Effector memory CD8-positive, alpha-beta T cell (primary cell): Measurements from ENCODE around the gene MNAT1.
A peak's percentile ranks its signal among the peaks of the same experiment; 100 is the strongest.
"Not testable (repeated sequence)": the region's sequence is repeated elsewhere in the genome, so short reads cannot be mapped to it uniquely, and the experiment has no call there.

Experiments
- ATAC-seq: fragments of 150-1000 bp; cut with Tn5 transposase; replicated peaks from 2 replicates; pipeline ENCODE4 v1.10.0; 2021; ENCODE audit warnings: mild to moderate bottlenecking, moderate library complexity
- DNase-seq, 3 experiments: peaks; one replicate each; pipeline ENCODE4 v3.0.0; 2021
- H3K27ac Mint-ChIP-seq, 2 donors: one replicate each; pipeline ENCODE4 v1.8.0; 2022; ENCODE audit warnings: mild to moderate bottlenecking in 2 of 2, mixed read lengths in 2 of 2, moderate library complexity in 2 of 2
- H3K27me3 Mint-ChIP-seq, 2 donors: one replicate each; pipeline ENCODE4 v1.8.0; 2022; ENCODE audit warnings: mixed read lengths in 2 of 2
- H3K36me3 Mint-ChIP-seq: one replicate; pipeline ENCODE4 v1.8.0; 2022; ENCODE audit warnings: mild to moderate bottlenecking, moderate library complexity, mixed read lengths; ENCODE audit not compliant: insufficient read depth
- H3K4me1 Mint-ChIP-seq, 2 donors: one replicate each; pipeline ENCODE4 v1.8.0; 2022; ENCODE audit warnings: low read depth in 2 of 2, mixed read lengths in 2 of 2
- H3K4me3 Mint-ChIP-seq, 2 donors: one replicate each; pipeline ENCODE4 v1.8.0; 2022; ENCODE audit warnings: mild to moderate bottlenecking in 2 of 2, mixed read lengths in 2 of 2, moderate library complexity in 2 of 2
- H3K9me3 Mint-ChIP-seq, 2 donors: one replicate each; pipeline ENCODE4 v1.8.0; 2022; ENCODE audit warnings: mixed read lengths in 2 of 2

The MNAT1 gene

DNA sequence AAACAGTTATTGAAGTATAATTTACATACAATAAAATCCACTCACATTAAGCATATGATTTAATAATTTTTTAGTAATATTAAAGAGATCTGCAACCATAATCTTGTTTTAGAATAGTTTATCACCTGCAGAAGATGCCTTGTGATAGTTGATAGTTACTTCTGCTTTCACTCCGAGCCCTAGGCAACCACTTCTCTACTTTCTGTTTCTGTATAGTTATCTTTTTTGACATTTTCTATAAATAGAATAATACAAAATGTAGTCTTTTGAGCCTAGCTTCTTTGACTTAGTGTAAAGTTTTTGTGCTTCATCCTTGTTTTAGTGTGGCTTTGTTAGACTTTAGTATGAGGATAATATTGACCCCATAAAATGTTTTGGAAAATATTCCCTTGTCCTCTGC lies 111.0 kb downstream of the MNAT1 start:
- H3K27me3 Mint-ChIP-seq: no peaks in the 10 kb centered on the region
- ATAC-seq (no peak), DNase-seq (no peak)
- no peak overlapping the region for H3K27ac Mint-ChIP-seq
- H3K4me1 Mint-ChIP-seq: no peaks in the 10 kb centered on the region
- peaks cover 6% of the 10 kb centered on the region for H3K36me3 Mint-ChIP-seq
- H3K9me3 Mint-ChIP-seq: peaks cover 2 to 7% of the 10 kb centered on the region in 2 donors
- no peak overlapping the region for H3K4me3 Mint-ChIP-seq

DNA sequence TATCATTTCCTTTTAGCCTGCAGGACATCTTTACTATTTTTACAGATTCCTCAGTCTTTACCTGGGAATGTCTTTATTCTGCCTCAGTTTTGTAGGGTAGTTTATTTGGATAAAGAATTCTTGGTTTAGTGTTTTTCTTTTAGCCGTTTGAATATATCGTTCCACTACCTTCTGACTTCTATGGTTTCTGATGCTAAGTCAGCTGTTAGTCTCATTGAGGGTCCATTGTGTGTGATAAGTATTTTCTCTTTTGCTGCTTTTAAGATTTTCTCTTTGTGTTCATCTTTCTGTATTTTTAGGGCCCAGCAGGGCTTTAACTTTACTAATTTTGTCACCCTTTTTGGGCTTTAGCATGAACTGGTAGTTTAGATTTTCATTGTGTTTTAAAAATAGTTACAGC lies 113.5 kb downstream of the MNAT1 start:
- H3K36me3 Mint-ChIP-seq: peaks cover 6% of the 10 kb centered on the region
- no peak overlapping the region for H3K27ac Mint-ChIP-seq
- no peaks in the 10 kb centered on the region for H3K4me1 Mint-ChIP-seq
- no peaks in the 10 kb centered on the region for H3K27me3 Mint-ChIP-seq
- ATAC-seq (no peak), DNase-seq (no peak)
- H3K9me3 Mint-ChIP-seq: peaks cover 5 to 13% of the 10 kb centered on the region in 2 donors
- no peak overlapping the region for H3K4me3 Mint-ChIP-seq

DNA sequence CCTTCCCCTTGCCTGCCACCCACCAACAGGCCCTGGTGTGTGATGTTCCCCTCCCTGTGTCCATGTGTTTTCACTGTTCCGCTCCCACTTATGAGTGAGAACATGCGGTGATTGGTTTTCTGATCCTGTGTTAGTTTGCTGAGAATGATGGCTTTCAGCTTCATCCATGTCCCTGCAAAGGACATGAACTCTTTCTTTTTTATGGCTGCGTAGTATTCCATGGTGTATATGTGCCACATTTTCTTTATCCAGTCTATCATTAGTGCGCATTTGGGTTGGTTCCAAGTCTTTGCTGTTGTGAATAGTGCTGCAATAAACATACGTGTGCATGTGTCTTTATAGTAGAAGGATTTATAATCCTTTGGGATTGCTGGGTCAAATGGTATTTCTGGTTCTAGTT lies 117.1 kb downstream of the MNAT1 start:
- H3K27ac Mint-ChIP-seq, H3K4me3 Mint-ChIP-seq, H3K36me3 Mint-ChIP-seq, H3K27me3 Mint-ChIP-seq, ATAC-seq, DNase-seq, H3K4me1 Mint-ChIP-seq, H3K9me3 Mint-ChIP-seq: not testable (repeated sequence)

DNA sequence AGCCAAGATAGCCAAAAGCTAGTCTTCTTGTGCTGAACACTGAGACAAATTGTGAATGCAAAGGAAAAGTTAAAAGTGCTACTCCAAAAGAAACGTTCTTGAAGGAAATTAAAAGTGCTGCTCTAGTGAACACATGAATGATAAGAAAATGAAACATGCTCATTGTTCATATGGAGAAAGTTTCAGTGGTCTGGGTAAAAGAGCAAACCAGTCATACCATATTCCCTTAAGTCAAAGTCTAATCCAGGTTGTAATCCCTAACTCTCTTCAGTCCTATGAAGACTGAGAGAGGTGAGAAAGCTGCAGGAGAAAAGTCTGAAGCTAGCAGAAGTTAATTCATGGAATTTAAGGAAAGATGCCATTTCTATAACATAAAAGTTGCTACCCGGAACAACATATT lies 121.5 kb downstream of the MNAT1 start:
- Mint-ChIP-seq H3K27ac (peak overlapping the region in 1 of 2 donors; percentile 18), H3K4me1 (peaks cover 0 to 5% of the 10 kb centered on the region in 2 donors), H3K4me3 (no peak overlapping the region), H3K36me3 (no peaks in the 10 kb centered on the region), H3K27me3 (no peaks in the 10 kb centered on the region), H3K9me3 (peaks cover 3 to 6% of the 10 kb centered on the region in 2 donors)
- DNase-seq: no peak
- ATAC-seq: no peak

DNA sequence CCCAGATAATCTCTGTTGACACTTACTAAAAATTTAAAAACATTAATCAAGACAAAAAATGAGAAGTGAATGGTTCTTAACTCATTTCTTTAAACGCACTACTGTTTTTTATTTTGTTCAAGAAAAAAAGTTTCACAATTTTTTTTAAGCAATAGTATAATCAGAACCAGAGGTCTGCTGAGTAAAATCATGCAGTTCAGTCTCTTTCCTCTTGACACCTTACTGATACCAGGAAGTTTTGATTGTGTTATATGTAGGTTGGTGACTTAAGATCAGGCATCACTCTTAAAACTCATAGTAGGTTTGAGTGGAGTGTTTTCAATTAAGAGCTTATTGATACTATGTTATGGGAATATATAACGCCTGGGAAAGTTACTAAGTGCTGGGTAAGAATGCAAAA lies 125.0 kb downstream of the MNAT1 start:
- Mint-ChIP-seq H3K27ac (no peak overlapping the region), H3K27me3 (no peaks in the 10 kb centered on the region), H3K4me3 (no peak overlapping the region), H3K36me3 (no peaks in the 10 kb centered on the region), H3K9me3 (no peaks in the 10 kb centered on the region), H3K4me1 (peaks cover 0 to 5% of the 10 kb centered on the region in 2 donors)
- DNase-seq: no peak
- no peak for ATAC-seq

DNA sequence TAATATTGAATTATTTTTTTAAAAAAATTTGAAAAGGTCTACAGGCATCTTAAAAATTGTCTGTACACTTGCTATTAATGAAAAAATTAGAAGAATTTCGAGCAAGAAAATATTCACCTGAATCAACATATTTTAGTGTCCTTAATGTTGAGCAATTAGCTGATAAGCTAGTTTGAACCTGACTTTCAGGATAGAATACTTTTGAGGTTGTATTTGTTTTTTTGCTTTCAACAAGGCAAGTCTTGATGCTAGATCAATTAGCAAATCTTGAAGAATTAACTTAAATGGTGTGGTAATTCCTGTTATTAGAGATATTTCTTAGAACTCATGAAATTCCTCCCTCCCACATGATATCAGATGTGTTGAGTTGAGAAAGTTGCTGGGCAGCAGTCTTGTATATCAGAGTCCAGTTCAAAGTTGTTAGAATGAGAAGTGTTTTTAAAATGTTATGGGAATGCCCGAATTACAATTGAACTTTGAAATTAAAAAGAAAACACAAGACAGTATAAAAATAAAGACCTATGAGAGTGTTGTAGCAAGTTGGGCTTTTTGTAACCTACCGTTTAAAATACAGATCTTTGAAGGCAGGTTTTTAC lies 127.1 kb downstream of the MNAT1 start:
- ATAC-seq (no peak), DNase-seq (no peak)
- Mint-ChIP-seq H3K4me3 (no peak overlapping the region), H3K9me3 (no peaks in the 10 kb centered on the region), H3K4me1 (peaks cover 0 to 2% of the 10 kb centered on the region in 2 donors), H3K36me3 (no peaks in the 10 kb centered on the region), H3K27ac (no peak overlapping the region), H3K27me3 (no peaks in the 10 kb centered on the region)

DNA sequence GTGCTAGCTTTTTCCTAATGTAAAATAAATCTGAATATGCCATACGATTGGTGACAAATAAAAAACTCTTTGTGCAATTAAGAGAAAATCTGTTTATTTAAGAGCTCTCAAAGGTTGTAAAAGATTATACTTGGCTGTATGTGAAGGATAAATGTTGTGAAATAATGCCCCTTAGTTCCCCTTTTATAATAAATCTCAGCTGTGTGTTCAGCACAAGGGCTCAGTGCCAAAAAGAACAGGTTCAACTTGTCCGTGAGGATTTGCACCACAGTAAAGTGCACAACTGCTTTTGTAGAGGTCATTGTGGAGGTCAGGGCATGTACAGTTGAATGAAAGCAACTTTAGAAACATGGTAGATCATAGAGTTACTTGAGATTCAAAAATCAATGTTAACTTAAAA lies 127.7 kb downstream of the MNAT1 start:
- H3K9me3 Mint-ChIP-seq: no peaks in the 10 kb centered on the region
- H3K4me1 Mint-ChIP-seq: peaks cover 0 to 2% of the 10 kb centered on the region in 2 donors
- ATAC-seq (no peak), DNase-seq (no peak)
- no peaks in the 10 kb centered on the region for H3K36me3 Mint-ChIP-seq
- no peak overlapping the region for H3K27ac Mint-ChIP-seq
- H3K27me3 Mint-ChIP-seq: no peaks in the 10 kb centered on the region
- no peak overlapping the region for H3K4me3 Mint-ChIP-seq

DNA sequence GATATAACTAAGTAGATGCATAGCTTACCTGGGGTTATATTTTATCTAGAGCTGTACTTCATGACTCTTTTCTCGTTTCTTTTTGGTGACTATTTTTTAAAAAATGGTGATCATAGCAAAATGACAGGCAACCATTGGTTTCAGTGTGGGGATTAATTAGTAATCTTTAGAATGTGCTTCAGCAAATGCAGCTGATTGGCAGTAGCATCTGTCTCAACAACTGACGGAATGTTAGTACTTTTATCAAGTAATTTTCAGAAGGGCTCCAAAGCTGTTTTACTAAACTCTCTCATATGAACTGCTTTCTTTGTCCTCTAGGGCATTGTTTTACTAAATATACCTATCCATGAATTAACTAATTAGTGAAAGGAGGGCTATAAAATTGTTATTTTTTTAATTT lies 128.7 kb downstream of the MNAT1 start:
- DNase-seq: no peak
- Mint-ChIP-seq H3K9me3 (no peaks in the 10 kb centered on the region), H3K27me3 (no peaks in the 10 kb centered on the region), H3K36me3 (no peaks in the 10 kb centered on the region), H3K4me1 (peaks cover 0 to 2% of the 10 kb centered on the region in 2 donors), H3K4me3 (no peak overlapping the region), H3K27ac (no peak overlapping the region)
- no peak for ATAC-seq

DNA sequence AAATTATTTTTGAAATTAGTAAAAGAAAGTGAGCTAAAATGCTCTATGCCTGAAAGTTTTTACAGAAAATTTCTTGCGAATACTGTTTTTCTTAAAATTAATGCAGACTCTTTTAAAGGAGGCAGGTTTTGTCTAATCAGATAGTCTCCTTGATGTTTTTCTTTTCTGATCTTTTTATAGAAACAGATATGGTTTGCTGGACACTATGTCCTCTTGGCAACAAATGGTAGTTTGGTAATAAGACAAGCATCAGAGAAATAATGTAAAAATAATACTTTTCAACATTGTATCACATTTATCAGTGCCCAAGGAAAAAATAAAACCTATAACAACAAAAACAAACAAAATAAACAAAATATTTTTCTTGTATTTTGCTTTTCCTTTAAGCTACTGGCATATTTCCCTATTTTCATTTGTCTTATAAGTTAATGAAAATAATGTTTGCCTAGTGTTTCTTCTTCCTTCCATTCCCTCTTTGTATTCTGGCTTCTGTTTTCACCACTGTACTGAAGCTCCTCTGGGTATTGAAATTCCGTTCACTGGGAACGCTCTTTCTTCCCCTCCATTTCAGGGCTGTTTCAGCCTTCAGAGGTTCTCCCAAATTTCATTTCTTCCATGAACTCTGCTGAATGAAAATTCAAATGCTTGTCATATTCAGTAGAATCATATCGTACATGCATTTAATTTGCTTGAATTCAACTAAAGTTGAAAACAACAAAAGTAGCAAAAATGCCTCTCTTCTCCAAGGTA lies 131.0 kb downstream of the MNAT1 start:
- DNase-seq (no peak), ATAC-seq (no peak)
- Mint-ChIP-seq H3K27ac (no peak overlapping the region), H3K4me3 (no peak overlapping the region), H3K9me3 (no peaks in the 10 kb centered on the region), H3K4me1 (peaks cover 0 to 2% of the 10 kb centered on the region in 2 donors), H3K27me3 (no peaks in the 10 kb centered on the region), H3K36me3 (no peaks in the 10 kb centered on the region)

DNA sequence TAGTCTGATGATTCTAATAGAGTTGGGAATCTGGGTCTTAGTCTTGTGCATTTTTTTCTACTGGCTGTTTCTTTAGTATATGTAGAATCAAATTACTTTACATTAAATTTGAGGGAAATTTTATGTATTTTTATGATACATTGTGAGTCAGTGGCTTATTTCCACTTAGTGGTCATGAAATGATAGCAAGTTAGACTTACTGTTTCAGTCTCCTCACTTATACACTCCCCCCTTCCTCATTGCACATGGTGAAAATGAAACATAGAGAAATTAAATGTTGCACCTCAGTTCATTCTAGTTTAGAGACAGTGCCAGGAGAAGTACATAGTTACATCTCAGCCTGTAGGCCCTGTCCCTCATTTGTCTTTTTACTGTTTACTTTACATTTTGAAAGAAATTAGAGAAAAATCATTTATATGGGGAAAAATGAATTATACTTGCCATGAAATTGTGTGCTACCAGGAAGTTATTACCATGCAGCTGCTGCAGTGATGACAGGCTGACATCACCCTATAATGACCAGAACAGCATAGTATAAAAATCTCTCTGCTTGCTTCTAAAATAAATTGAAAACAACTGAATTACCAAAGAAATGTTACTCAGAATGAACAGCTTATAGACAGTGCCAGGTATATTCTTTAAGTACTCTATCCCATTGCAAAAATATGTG lies 133.1 kb downstream of the MNAT1 start:
- H3K36me3 Mint-ChIP-seq: no peaks in the 10 kb centered on the region
- H3K27ac Mint-ChIP-seq: no peak overlapping the region
- no peak overlapping the region for H3K4me3 Mint-ChIP-seq
- peaks cover 0 to 2% of the 10 kb centered on the region in 2 donors for H3K4me1 Mint-ChIP-seq
- DNase-seq (no peak), ATAC-seq (no peak)
- H3K27me3 Mint-ChIP-seq: no peaks in the 10 kb centered on the region
- no peaks in the 10 kb centered on the region for H3K9me3 Mint-ChIP-seq

DNA sequence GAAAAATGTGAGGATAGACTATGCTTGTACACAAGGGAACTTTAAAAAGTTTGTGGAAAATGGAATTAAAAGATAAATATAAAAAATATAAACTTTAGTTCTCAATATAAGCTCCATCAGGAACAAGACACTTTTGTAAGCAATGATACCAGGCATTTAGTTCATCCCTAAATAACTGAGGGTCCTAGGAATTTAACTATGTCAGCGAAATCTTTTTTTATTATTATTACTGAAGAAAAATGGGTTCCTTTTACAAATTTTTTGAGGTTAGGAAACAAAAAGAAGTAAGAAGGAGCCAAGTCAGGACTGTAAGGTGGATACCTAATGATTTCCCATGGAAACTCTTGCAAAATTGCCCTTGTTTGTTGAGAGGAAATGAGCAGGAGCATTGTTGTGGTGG lies 143.6 kb downstream of the MNAT1 start:
- H3K9me3 Mint-ChIP-seq: peaks cover 3 to 11% of the 10 kb centered on the region in 2 donors
- no peak for ATAC-seq
- H3K4me1 Mint-ChIP-seq: peaks cover 0 to 2% of the 10 kb centered on the region in 2 donors

DNA sequence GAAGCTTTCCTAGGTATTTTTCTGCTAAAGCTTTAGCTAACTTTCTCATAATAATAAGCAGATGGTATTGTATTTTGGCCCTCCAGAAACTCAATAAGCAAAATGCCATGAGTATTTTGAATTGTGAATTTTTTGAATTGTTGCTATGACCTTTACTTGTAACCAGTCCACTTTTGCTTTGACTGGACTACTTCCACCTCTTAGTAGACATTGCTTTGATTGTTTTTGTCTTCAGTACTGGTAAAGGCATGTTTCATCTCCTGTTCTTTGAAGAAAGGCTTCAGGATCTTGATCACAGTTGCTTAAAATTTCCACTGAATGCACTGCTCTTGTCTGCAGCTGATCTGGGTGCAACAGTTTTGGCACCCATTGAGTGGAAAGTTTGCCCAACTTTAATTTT lies 144.0 kb downstream of the MNAT1 start:
- ATAC-seq (no peak), DNase-seq (no peak)
- Mint-ChIP-seq H3K4me3 (no peak overlapping the region), H3K36me3 (peaks cover 9% of the 10 kb centered on the region), H3K4me1 (peaks cover 0 to 2% of the 10 kb centered on the region in 2 donors), H3K27ac (no peak overlapping the region), H3K27me3 (no peaks in the 10 kb centered on the region), H3K9me3 (peaks cover 3 to 15% of the 10 kb centered on the region in 2 donors)

More for the DNA sequence above, 143.6 kb downstream of the MNAT1 start:
- no peak overlapping the region for H3K4me3 Mint-ChIP-seq
- DNase-seq: no peak
- no peak overlapping the region for H3K27ac Mint-ChIP-seq
- H3K36me3 Mint-ChIP-seq: peaks cover 9% of the 10 kb centered on the region
- H3K27me3 Mint-ChIP-seq: no peaks in the 10 kb centered on the region

DNA sequence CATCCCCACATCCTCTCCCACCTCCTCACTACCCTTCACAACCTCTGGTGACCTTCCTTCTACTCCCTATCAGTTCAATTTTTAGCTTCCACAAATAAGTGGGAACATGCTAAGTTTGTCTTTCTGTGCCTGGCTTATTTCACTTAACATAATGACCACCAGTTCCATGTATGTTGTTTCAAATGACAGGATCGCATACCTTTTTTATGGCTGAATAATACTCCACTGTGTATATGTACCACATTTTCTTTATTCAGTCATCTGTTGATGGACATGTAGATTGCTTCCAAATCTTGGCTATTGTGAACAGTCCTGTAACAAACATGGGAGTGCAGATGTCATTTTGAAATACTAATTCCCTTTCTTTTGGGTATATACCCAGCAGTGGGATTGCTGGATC lies 147.7 kb downstream of the MNAT1 start:
- DNase-seq: no peak
- peaks cover 9% of the 10 kb centered on the region for H3K36me3 Mint-ChIP-seq
- H3K9me3 Mint-ChIP-seq: peaks cover 10 to 19% of the 10 kb centered on the region in 2 donors
- H3K4me1 Mint-ChIP-seq: peaks cover 0 to 7% of the 10 kb centered on the region in 2 donors
- ATAC-seq: no peak
- H3K4me3 Mint-ChIP-seq: no peak overlapping the region
- H3K27me3 Mint-ChIP-seq: no peaks in the 10 kb centered on the region
- no peak overlapping the region for H3K27ac Mint-ChIP-seq

DNA sequence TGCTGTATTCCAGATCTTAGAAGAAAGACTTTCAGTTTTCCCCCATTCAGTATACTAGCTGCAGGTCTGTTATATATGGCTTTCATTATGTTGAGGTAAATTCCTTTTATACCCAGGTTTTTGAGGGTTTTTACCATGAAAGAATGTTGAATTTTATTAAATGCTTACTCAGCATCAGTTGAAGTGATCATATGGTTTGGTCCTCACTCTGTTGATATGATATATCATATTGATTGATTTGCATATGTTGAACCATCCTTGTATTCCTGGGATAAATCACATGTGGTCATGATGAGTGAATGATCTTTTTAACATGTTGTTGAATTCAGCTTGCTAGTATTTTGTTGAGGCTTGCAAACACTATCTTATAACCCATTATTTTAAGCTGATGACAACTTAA lies 149.6 kb downstream of the MNAT1 start:
- H3K9me3 Mint-ChIP-seq: peaks cover 10 to 19% of the 10 kb centered on the region in 2 donors
- no peak overlapping the region for H3K4me3 Mint-ChIP-seq
- H3K27me3 Mint-ChIP-seq: no peaks in the 10 kb centered on the region
- peaks cover 9% of the 10 kb centered on the region for H3K36me3 Mint-ChIP-seq
- DNase-seq: no peak
- H3K4me1 Mint-ChIP-seq: peaks cover 0 to 7% of the 10 kb centered on the region in 2 donors
- no peak overlapping the region for H3K27ac Mint-ChIP-seq
- no peak for ATAC-seq
